OCI-LY7 (cell line): ENCODE measurements around the gene SNX24. TPM values are rescaled to one million over a fixed set of nuclear protein-coding genes. Genes with fewer than 3 reads are reported as not detected.

Source experiments
- BruUV-seq: library from RNA; stranded (reverse); fragments of 400-500 nt; replicated peaks from 2 replicates; lab custom pipeline; 2021; lab: Mats Ljungman, UMichigan
- CTCF ChIA-PET: fragments of 300-600 bp; sonication (Branson Sonifier 250); formaldehyde crosslinking; loops from one replicate; lab custom pipeline; 2022; ENCODE audit warnings: antibody characterized with exemption; ENCODE audit not compliant: unreplicated experiment; lab: Charles Lee
- POLR2A ChIA-PET: fragments of 300-600 bp; sonication (Branson Sonifier 250); formaldehyde crosslinking; loops from one replicate; lab custom pipeline; 2022; ENCODE audit warnings: antibody characterized with exemption; lab: Charles Lee
- DNase-seq: peaks from one replicate; pipeline ENCODE4 v3.0.0-alpha.2; 2015; ENCODE audit warnings: low spot score
- H2AFZ ChIP-seq: fragments of 200-600 bp; sonication (generic), shearing (Covaris generic); 2 replicates; pipeline ENCODE4 v1.6.1; 2014; ENCODE audit warnings: mild to moderate bottlenecking, antibody characterized with exemption, low read length, moderate library complexity
- H3K27ac ChIP-seq: fragments of 200-600 bp; sonication (generic); 2 replicates; pipeline ENCODE4 v1.5.1; 2014; ENCODE audit warnings: mixed run types, low read depth, mild to moderate bottlenecking, moderate library complexity, low read length, inconsistent platforms; ENCODE audit not compliant: poor library complexity, severe bottlenecking
- H3K36me3 ChIP-seq: fragments of 200-600 bp; sonication (generic); 2 replicates; pipeline ENCODE4 v1.6.1; 2014; ENCODE audit warnings: mild to moderate bottlenecking, antibody characterized with exemption, low read length, moderate library complexity, mixed read lengths; ENCODE audit not compliant: insufficient read depth
- H3K4me1 ChIP-seq: fragments of 200-600 bp; sonication (generic); 2 replicates; pipeline ENCODE4 v1.5.1; 2014; ENCODE audit warnings: mild to moderate bottlenecking, low read length; ENCODE audit not compliant: insufficient read depth, poor library complexity, severe bottlenecking
- H3K4me2 ChIP-seq: fragments of 200-600 bp; sonication (generic); 2 replicates; pipeline ENCODE4 v1.6.1; 2014; ENCODE audit warnings: mild to moderate bottlenecking, low read length
- H3K4me3 ChIP-seq: fragments of 200-600 bp; sonication (generic); 2 replicates; pipeline ENCODE4 v1.5.1; 2014; ENCODE audit warnings: mild to moderate bottlenecking, low read depth, low read length; ENCODE audit not compliant: poor library complexity, severe bottlenecking
- H3K79me2 ChIP-seq: fragments of 200-600 bp; sonication (generic); 2 replicates; pipeline ENCODE4 v1.6.1; 2016; ENCODE audit warnings: low read depth, mild to moderate bottlenecking, low read length, moderate library complexity, mixed read lengths; ENCODE audit not compliant: insufficient read depth
- H3K9me2 ChIP-seq: fragments of 200-600 bp; sonication (generic); 2 replicates; pipeline ENCODE4 v1.6.1; 2016; ENCODE audit warnings: mild to moderate bottlenecking, low read length, mixed read lengths; ENCODE audit not compliant: insufficient read depth
- H3K9me3 ChIP-seq: fragments of 200-600 bp; sonication (generic); 2 replicates; pipeline ENCODE4 v1.6.1; 2014; ENCODE audit warnings: mild to moderate bottlenecking, mixed run types, low read length, mixed read lengths
- H4K20me1 ChIP-seq: fragments of 200-600 bp; sonication (generic); 2 replicates; pipeline ENCODE4 v1.6.1; 2014; ENCODE audit warnings: mild to moderate bottlenecking, antibody characterized with exemption, low read length, moderate library complexity, mixed read lengths; ENCODE audit not compliant: insufficient read depth
- EZH2phosphoT487 ChIP-seq: fragments of 200-600 bp; sonication (generic); IDR thresholded peaks from 2 replicates; pipeline ENCODE4 v1.6.1; 2018; ENCODE audit warnings: low read depth, borderline replicate concordance, mild to moderate bottlenecking, mixed run types, antibody characterized with exemption, low read length, moderate library complexity, mixed read lengths
- intact Hi-C: fragments of 100-400 bp; cut with micrococcal nuclease; formaldehyde crosslinking; loops from one replicate; pipeline ENCODE4 v1.10.0; 2022; ENCODE audit not compliant: unreplicated experiment
- total RNA-seq, 2 experiments: library from RNA; depleted of rRNA in 1 of 2; stranded (reverse); fragments of >200 nt in 1 of 2; shearing (Covaris generic) in 1 of 2; gene quantifications; 2 replicates each; pipeline ENCODE4 v1.2.3, GENCODE V29; 2014 to 2022
- TF ChIP-seq, protein P1 (sequence below): fragments of 200-600 bp; sonication (generic); conservative IDR thresholded peaks from 2 replicates; pipeline ENCODE4 v1.5.1; 2014; ENCODE audit warnings: mild to moderate bottlenecking, antibody characterized with exemption, low read length, moderate library complexity, mixed read lengths

Gene SNX24
- total RNA-seq, 2 experiments from 2014 or later: 6.9 to 14.5 TPM

DNA sequence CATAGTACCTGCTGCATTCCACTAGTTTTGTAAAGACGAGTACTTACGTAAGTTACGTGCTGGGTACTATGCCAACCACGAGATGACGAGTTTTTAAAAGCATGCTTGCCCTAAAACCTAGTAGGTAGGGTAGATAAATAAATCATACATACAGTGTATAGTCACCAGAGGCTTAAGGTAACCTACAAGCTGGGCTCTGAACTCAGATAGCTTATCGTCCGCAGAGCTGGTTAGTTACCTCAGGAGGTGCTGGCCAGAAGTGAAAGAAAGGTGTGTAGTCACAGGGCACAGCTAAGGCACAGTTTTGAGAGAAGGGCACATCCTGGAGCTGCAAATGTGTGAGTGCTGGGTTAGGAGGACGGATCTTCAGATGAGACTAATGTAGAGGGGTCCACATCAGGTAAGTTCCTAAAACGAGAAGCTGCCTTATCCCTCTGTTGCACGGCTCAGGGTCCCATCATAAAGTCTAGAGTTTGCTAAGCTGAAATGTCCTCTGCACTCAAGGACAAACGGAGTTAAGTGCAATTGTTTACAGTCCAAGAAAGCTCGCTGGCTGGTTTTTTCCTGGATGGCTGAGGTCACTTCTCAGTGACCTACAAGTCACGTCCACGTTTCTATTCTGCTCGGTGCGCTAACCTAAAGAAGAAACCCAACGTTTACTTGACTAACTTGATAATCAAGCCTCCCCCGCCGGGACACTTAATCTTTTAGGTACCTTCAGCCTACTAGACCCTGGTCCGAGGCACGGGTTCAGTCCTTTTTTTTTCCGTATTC is 1.1 kb upstream of the SNX24 start:
- intact Hi-C loops: loop anchor here (1.0 to 10.0 kb wide), 2 partner anchors 68 to 140 kb away; no protein-coding TSS in a partner anchor
- H4K20me1 ChIP-seq: no peaks in the 10 kb centered on the region
- no peaks in the 10 kb centered on the region for H3K9me2 ChIP-seq
- H3K4me3 ChIP-seq: peak overlapping the region; percentile 76
- no TSS peak for BruUV-seq
- H3K4me1 ChIP-seq: peaks cover 25% of the 10 kb centered on the region
- H2AFZ ChIP-seq: peak overlapping the region; percentile 100
- ChIA-PET CTCF (interaction anchor here (0.5 kb wide), 1 partner anchor 57 kb away, joined by 3 read pairs; no protein-coding TSS in a partner anchor), POLR2A (interaction anchor here (0.5 to 2.0 kb wide), 6 partner anchors 9 to 50 kb away, joined by 4 to 7 read pairs (median 4); no protein-coding TSS in a partner anchor)
- H3K9me3 ChIP-seq: no peaks in the 10 kb centered on the region
- TF ChIP-seq, protein P1, sequence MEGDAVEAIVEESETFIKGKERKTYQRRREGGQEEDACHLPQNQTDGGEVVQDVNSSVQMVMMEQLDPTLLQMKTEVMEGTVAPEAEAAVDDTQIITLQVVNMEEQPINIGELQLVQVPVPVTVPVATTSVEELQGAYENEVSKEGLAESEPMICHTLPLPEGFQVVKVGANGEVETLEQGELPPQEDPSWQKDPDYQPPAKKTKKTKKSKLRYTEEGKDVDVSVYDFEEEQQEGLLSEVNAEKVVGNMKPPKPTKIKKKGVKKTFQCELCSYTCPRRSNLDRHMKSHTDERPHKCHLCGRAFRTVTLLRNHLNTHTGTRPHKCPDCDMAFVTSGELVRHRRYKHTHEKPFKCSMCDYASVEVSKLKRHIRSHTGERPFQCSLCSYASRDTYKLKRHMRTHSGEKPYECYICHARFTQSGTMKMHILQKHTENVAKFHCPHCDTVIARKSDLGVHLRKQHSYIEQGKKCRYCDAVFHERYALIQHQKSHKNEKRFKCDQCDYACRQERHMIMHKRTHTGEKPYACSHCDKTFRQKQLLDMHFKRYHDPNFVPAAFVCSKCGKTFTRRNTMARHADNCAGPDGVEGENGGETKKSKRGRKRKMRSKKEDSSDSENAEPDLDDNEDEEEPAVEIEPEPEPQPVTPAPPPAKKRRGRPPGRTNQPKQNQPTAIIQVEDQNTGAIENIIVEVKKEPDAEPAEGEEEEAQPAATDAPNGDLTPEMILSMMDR: no peak
- no peak for TF ChIP-seq EZH2phosphoT487
- H3K27ac ChIP-seq: no peak overlapping the region
- peak; percentile 16 for DNase-seq
- no peaks in the 10 kb centered on the region for H3K36me3 ChIP-seq
- peak overlapping the region; percentile 90 for H3K4me2 ChIP-seq
- H3K79me2 ChIP-seq: no peaks in the 10 kb centered on the region

- peak overlapping the region; percentile 100 for H2AFZ ChIP-seq
- intact Hi-C loops: loop anchor here (1.0 to 10.0 kb wide), 2 partner anchors 69 to 140 kb away; no protein-coding TSS in a partner anchor
- peak overlapping the region; percentile 76 for H3K4me3 ChIP-seq
- H3K4me1 ChIP-seq: peaks cover 25% of the 10 kb centered on the region
- TF ChIP-seq, protein P1: no peak
- TF ChIP-seq EZH2phosphoT487: no peak
- H3K4me2 ChIP-seq: peak overlapping the region; percentile 90
- ChIA-PET POLR2A (interaction anchor here (0.5 to 2.0 kb wide), 7 partner anchors 14 to 235 kb away, joined by 3 to 7 read pairs (median 4); no protein-coding TSS in a partner anchor), CTCF (interaction anchor here (0.5 kb wide), 1 partner anchor 58 kb away, joined by 3 read pairs; no protein-coding TSS in a partner anchor)
- H3K36me3 ChIP-seq: no peaks in the 10 kb centered on the region
- no peaks in the 10 kb centered on the region for H4K20me1 ChIP-seq
- no peak overlapping the region for H3K27ac ChIP-seq
- BruUV-seq: no TSS peak
- H3K9me3 ChIP-seq: no peaks in the 10 kb centered on the region
- no peaks in the 10 kb centered on the region for H3K79me2 ChIP-seq
- DNase-seq: peak; percentile 6
- no peaks in the 10 kb centered on the region for H3K9me2 ChIP-seq
Measured at GRCh38 chr5:122844910-122845228, 544 bp upstream of the SNX24 start.
